Stimulated activated CD8-positive, alpha-beta memory T cell treated with anti-CD3 and anti-CD28 coated beads, Interleukin-2, amount 100 ng/mL, for 1 hour (primary cell): ENCODE measurements around the gene HPX.

Experiments
- DNase-seq, 2 donors: peaks; one replicate each; pipeline ENCODE4 v3.0.0-alpha.2; 2020; ENCODE audit warnings: low read depth in 2 of 2

HPX gene

DNA sequence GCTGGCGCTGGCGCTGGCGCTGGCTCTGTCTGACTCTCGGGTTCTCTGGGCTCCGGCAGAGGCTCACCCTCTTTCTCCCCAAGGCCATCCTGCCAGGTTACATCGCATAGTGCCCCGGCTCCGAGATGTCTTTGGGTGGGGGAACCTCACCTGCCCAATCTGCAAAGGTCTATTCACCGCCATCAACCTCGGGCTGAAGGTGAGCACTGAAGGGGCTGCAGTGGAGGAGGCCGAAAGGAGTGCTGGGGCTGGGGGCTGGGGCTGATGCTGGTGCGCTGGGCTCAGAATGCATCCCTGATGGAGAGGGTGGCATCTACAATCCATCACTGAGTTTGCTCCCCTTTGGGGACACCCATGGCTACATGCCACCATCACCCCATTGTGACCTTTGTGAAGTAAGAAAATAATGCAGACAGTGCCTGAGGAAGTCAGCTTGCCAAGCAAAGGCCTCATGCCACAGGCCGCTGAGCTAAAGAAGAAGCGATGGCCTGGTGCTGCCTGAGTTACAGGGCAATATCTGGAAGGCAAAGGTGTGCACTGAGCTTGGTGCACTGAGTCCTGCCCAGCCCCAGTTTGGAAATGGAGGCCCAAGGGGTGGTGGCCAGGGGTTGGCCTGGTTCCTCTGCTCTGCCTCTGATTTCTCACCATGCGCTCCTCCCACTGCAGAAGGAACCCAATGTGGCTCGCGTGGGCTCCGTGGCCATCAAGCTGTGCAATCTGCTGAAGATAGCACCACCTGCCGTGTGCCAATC, 49.9 kb downstream of the HPX start:
- DNase-seq: no peak

DNA sequence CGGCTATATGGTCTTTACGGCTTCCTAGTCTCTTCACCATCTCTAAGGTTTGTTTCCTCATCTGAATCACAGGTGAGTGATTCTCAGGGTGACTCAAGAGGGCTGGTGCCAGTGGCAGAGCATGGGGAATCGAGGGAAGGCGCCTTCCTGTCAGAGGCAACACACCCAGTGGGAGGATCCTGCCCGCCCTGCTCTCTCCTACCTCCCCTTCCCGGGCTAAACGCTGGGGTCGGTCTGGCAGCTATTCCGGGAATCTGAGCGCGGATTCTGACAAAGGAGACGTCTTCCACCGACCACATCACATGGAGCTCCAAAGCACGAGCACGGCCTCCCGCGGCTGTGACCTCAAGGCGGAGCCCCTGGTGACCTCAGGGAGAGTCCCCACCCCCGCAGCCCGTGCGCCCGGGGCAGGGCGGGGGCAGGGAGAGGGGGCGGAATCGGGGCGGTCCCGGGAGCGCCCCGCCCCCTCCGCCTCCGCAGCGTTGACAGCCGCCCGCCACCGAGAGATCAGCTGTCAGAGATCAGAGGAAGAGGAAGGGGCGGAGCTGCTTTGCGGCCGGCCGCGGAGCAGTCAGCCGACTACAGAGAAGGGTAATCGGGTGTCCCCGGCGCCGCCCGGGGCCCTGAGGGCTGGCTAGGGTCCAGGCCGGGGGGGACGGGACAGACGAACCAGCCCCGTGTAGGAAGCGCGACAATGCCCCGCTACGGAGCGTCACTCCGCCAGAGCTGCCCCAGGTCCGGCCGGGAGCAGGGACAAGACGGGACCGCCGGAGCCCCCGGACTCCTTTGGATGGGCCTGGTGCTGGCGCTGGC, 50.7 kb downstream of the HPX start, which contains the start of gene SMPD1:
SMPD1 (plus strand) TSS at position 570 of the 813 bp plus-strand sequence; CDS start at position 695, 125 bp downstream.
- peak; percentile 88 to 92 for DNase-seq

DNA sequence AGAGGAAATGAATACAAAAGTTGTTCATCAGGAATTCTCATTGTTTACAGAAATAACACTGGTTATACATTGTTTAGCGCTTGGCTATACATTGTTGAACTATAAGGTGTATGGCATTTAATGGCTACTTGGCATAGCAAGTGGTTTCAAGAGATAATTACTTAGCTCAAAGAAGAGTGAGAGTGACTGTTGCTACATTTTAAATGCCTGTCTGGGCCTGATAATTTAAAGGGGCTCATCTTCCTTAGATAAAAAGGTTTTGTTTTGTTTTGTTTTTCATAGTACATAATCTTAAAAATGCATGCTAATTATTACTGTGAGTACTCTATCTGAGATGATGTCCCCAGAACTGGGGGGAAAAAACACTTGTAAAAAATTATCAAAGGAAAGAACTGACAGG, 52.0 kb downstream of the HPX start:
- DNase-seq: no peak

DNA sequence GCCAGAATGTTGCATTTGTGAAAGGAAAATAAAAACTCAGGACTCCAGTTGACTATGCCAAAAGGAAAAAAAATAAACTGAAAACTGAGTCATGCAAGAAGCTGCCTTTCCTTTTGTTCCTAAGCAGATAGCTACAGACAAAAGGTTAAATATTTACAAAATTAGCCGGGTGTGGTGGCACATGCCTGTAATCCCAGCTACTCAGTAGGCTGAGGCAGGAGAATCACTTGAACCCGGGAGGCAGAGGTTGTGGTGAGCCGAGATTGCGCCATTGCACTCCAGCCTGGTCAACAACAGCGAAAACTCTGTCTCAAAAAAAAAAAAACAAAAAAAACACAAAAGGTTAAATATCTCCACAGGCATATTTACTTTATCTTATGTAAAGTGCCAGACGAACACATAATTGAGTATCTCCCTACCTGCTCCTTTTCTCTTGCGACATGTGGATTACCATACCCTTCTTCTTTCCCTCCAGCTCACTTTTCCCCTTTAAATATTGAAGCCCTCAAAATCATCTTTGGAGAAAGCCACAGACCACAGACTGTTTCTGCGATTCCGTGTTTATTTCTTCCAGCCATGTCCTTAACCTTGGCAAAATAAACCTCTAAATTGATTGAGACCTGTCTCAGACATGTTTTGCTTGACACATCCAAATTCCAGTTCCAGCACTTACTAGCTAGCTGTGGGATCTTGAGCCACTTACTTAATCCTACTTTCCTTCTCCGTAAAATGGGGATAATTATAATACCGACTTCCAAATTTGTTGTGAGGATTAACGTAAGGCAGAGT, 52.8 kb downstream of the HPX start:
- DNase-seq: no peak

DNA sequence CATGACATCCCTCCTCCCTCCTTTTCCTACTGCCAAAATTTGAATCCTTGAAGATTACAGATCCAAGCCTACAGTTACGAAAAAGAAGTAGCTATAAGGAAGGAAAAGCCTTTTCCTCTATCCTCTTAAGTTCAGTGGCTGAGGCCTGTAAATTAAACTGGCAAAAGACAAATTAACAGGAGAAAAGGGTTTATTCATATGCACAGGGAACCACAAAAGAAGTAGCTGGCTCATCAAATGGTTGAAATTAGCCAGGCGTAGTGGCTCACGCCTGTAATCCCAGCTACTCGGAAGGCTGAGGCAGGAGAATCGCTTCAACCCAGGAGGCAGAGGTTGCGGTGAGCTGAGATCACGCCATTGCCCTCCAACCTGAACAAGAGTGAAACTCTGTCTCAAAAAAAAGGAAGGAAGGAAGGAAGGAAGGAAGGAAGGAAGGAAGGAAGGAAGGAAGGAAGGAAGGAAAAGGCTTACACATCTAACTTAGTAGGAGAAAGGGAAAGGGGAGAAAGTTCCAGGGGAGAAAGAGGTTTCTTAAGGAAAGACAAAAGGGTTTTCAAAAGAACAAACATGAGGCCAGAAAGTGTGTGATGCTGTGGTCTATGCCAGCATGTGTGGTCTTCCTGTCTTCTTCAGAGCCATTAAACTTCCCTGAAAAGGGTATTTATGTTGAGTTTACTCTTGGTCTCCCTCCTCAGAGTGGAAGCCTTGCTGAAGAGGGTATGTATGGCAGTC, 55.6 kb downstream of the HPX start:
- DNase-seq: no peak
